Measurements from ENCODE around the gene GFI1B. TPM values are rescaled to one million over a fixed set of nuclear protein-coding genes. Genes with fewer than 3 reads are reported as not detected.

The GFI1B gene
- total and polyA plus RNA-seq, 2 of the 13 experiments (the other 11 are each of a cell fraction or from before 2014, with no cell fraction given): 0.15 to 0.51 TPM

DNA sequence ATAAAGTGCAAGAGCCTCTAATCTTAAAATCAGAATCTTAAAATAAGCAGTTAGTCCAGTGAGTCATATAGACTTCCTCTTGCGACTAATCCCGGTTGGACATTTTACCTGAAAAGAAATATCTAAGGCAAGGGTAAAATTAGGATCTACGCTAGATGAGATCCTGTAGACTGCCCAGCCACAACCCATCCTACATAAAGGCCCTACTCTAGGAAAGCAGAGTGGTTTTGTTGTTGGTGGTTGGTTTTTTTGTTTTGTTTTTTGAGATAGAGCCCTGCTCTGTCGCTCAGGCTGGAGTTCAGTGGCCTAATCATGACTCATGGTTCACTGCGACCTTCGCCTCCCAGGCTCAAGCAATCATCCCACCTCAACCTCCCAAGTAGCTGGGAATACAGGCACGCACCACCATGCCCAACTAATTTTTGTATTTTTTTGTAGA is 41.0 kb upstream of the GFI1B start:
- peaks cover 28% of the 10 kb centered on the region for H3K4me1 ChIP-seq (ENCODE audit: insufficient read depth, low read length)
- H2AFZ ChIP-seq (ENCODE audit: low read length): no peak overlapping the region
- FAIRE-seq: no peak
- H3K9me3 ChIP-seq (ENCODE audit: low read length): no peaks in the 10 kb centered on the region
- TF ChIP-seq ZNF460 (CRISPR knock-in tag; IDR thresholded peaks at IDR 0.05; ENCODE audit: borderline replicate concordance) (peak; percentile 91), U2AF2 (IDR thresholded peaks at IDR 0.05; ENCODE audit: low read depth, low read length) (no peak), RBM22 (optimal IDR thresholded peaks at IDR 0.05; ENCODE audit: low read length) (no peak), IRX3 (CRISPR knock-in tag; IDR thresholded peaks at IDR 0.05; ENCODE audit: borderline replicate concordance, low read depth) (no peak), FOSL2 (CRISPR knock-in tag; IDR thresholded peaks at IDR 0.05) (peak; percentile 66)
- TF ChIP-seq, protein P1, sequence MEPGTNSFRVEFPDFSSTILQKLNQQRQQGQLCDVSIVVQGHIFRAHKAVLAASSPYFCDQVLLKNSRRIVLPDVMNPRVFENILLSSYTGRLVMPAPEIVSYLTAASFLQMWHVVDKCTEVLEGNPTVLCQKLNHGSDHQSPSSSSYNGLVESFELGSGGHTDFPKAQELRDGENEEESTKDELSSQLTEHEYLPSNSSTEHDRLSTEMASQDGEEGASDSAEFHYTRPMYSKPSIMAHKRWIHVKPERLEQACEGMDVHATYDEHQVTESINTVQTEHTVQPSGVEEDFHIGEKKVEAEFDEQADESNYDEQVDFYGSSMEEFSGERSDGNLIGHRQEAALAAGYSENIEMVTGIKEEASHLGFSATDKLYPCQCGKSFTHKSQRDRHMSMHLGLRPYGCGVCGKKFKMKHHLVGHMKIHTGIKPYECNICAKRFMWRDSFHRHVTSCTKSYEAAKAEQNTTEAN (CRISPR knock-in tag; conservative IDR thresholded peaks at IDR 0.05): no peak
- no peak for ATAC-seq
- H3K27ac ChIP-seq (ENCODE audit: extremely low read length, insufficient read depth, low read length): no peak overlapping the region
- intact Hi-C loops (cut with micrococcal nuclease; ENCODE audit: unreplicated experiment) (no loop called here), in situ Hi-C loops (cut with HindIII; ENCODE audit: extremely low pct_ligation_motif_present, low pct_unique_long_range_greater_than_20kb) (no loop called here)
- CTCF ChIA-PET (ENCODE audit: low intra/inter-chr PET ratio, low total read pairs): no interaction called here
- peaks cover 66% of the 10 kb centered on the region for H3K79me2 ChIP-seq (ENCODE audit: insufficient read depth, low read length)
- no peak for DNase-seq (ENCODE audit: low spot score)
- no peak overlapping the region for H3K4me2 ChIP-seq (ENCODE audit: low read depth, low read length)
- no peaks in the 10 kb centered on the region for H3K27me3 ChIP-seq (ENCODE audit: control insufficient read depth in 1 of 2, insufficient read depth in 2 of 2, low read length in 2 of 2)
- peaks cover 5% of the 10 kb centered on the region; the same call in 1 of the 2 replicates for H4K20me1 ChIP-seq (ENCODE audit: insufficient read depth, low read length)
- 95% methylated on average over 7 of the region's 7 CpGs for WGBS (ENCODE audit: low lambda C conversion rate)
- POLR2A ChIA-PET: no interaction called here
- H3K36me3 ChIP-seq (replicated peaks in 1 of 2; ENCODE audit: control insufficient read depth in 1 of 2, insufficient read depth in 2 of 2, low read length in 2 of 2): peaks cover 5 to 13% of the 10 kb centered on the region in 2 experiments; a peak in 4 of 5 replicates
- H3K4me3 ChIP-seq (replicated peaks in 1 of 3; ENCODE audit: insufficient read depth in 1 of 3, low read depth in 2 of 3, low read length in 3 of 3): no peak overlapping the region
- BruUV-seq (replicated peaks): no TSS peak
- H3K9ac ChIP-seq (ENCODE audit: insufficient read depth, low read depth, low read length): no peak overlapping the region

DNA sequence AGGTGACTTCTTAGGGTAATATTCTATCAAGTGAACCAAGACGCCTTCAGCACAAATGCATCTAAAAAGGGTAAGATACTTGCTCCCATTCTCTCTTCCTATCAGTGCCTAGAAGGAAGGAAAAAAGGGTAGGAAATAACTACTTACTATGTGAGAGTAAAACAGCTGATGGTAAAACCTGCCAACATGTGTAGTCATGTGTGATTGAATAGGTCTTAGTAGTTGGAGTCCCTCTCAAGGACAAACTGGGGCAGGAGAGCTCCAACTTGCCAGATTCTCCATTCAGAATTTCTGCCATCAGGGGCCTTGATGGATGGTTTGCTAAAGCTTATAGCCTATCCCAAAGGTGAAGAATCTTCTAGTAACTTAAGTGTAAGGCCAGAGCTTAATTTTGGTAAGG is 39.3 kb upstream of the GFI1B start:
- in situ Hi-C loops (cut with HindIII; ENCODE audit: extremely low pct_ligation_motif_present, low pct_unique_long_range_greater_than_20kb) (no loop called here), intact Hi-C loops (cut with micrococcal nuclease; ENCODE audit: unreplicated experiment) (no loop called here)
- ATAC-seq (no peak), FAIRE-seq (no peak), DNase-seq (ENCODE audit: low spot score) (no peak)
- H3K27ac ChIP-seq (ENCODE audit: extremely low read length, insufficient read depth, low read length): no peak overlapping the region
- H3K4me3 ChIP-seq (replicated peaks in 1 of 3; ENCODE audit: insufficient read depth in 1 of 3, low read depth in 2 of 3, low read length in 3 of 3): no peak overlapping the region
- H2AFZ ChIP-seq (ENCODE audit: low read length): no peak overlapping the region
- ChIA-PET CTCF (ENCODE audit: low intra/inter-chr PET ratio, low total read pairs) (no interaction called here), POLR2A (no interaction called here)
- H3K9me3 ChIP-seq (ENCODE audit: low read length): no peaks in the 10 kb centered on the region
- WGBS (ENCODE audit: low lambda C conversion rate): 100% methylated on average over 1 of the region's 1 CpG
- H4K20me1 ChIP-seq (ENCODE audit: insufficient read depth, low read length): peaks cover 5% of the 10 kb centered on the region
- no TSS peak for BruUV-seq (replicated peaks)
- peaks cover 3 to 9% of the 10 kb centered on the region in 2 experiments; a peak in 3 of 5 replicates for H3K36me3 ChIP-seq (replicated peaks in 1 of 2; ENCODE audit: control insufficient read depth in 1 of 2, insufficient read depth in 2 of 2, low read length in 2 of 2)
- no peak overlapping the region for H3K4me2 ChIP-seq (ENCODE audit: low read depth, low read length)
- H3K4me1 ChIP-seq (ENCODE audit: insufficient read depth, low read length): peaks cover 38% of the 10 kb centered on the region
- no peak overlapping the region for H3K9ac ChIP-seq (ENCODE audit: insufficient read depth, low read depth, low read length)
- no peaks in the 10 kb centered on the region; a peak in 2 of 5 replicates for H3K27me3 ChIP-seq (ENCODE audit: control insufficient read depth in 1 of 2, insufficient read depth in 2 of 2, low read length in 2 of 2)
- peaks cover 83% of the 10 kb centered on the region for H3K79me2 ChIP-seq (ENCODE audit: insufficient read depth, low read length)
- TF ChIP-seq ZSCAN29 (CRISPR knock-in tag; conservative IDR thresholded peaks at IDR 0.05) (no peak), ZNF75D (CRISPR knock-in tag; IDR thresholded peaks at IDR 0.05; ENCODE audit: borderline replicate concordance) (no peak), ZNF441 (CRISPR knock-in tag; IDR thresholded peaks at IDR 0.05; ENCODE audit: borderline replicate concordance) (no peak), PTBP1 (IDR thresholded peaks at IDR 0.05; ENCODE audit: low read depth, low read length, poor library complexity, severe bottlenecking) (no peak), POLR2A (IDR thresholded peaks at IDR 0.05; ENCODE audit: insufficient read depth in 1 of 2, low read depth in 2 of 2, low read length in 2 of 2) (no peak), ZNF567 (CRISPR knock-in tag; IDR thresholded peaks at IDR 0.05; ENCODE audit: borderline replicate concordance) (no peak), ZNF672 (CRISPR knock-in tag; IDR thresholded peaks at IDR 0.05) (no peak), RBM22 (optimal IDR thresholded peaks at IDR 0.05; ENCODE audit: low read length) (no peak), MYNN (CRISPR knock-in tag; IDR thresholded peaks at IDR 0.05; ENCODE audit: low read depth) (no peak), PPARG (CRISPR knock-in tag; conservative IDR thresholded peaks at IDR 0.05) (no peak), ZNF333 (CRISPR knock-in tag; IDR thresholded peaks at IDR 0.05; ENCODE audit: borderline replicate concordance) (no peak), SALL1 (CRISPR knock-in tag; IDR thresholded peaks at IDR 0.05) (no peak), SCMH1 (CRISPR knock-in tag; IDR thresholded peaks at IDR 0.05; ENCODE audit: borderline replicate concordance) (no peak)
- TF ChIP-seq, protein P2, sequence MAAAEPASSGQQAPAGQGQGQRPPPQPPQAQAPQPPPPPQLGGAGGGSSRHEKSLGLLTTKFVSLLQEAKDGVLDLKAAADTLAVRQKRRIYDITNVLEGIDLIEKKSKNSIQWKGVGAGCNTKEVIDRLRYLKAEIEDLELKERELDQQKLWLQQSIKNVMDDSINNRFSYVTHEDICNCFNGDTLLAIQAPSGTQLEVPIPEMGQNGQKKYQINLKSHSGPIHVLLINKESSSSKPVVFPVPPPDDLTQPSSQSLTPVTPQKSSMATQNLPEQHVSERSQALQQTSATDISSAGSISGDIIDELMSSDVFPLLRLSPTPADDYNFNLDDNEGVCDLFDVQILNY (CRISPR knock-in tag; conservative IDR thresholded peaks at IDR 0.05): no peak

Measured in HepG2 (cell line).